ENCODE data around the gene ITGB3.

ITGB3 gene

DNA sequence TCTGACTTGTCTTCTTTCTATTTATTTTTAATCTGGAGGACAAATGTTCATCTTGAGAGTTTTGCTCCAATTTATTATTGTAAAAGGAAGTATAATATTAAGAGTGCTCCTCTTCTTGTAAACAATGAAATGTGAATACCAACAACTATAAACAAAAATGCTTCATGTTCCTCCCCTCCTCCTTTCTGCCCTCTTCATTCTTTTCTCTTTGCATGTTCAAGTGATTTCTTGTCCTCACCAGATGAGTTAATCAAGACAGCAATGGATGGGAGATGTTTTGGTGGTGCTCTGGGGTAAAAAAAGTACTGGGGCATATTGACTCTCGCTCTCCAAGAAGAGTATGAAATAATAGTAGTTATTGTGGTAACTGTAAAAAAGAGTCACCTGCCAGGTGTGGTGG, 24.3 kb downstream of the ITGB3 start:
- no peak overlapping the region for H3K27ac Mint-ChIP-seq
- ATAC-seq (replicated peaks) (no peak), DNase-seq (no peak)
- H3K27me3 Mint-ChIP-seq: peaks cover 20 to 21% of the 10 kb centered on the region in 2 donors
- peaks cover 0 to 5% of the 10 kb centered on the region in 2 donors for H3K4me1 Mint-ChIP-seq (ENCODE audit: low read depth in 2 of 2)
- no peaks in the 10 kb centered on the region for H3K9me3 Mint-ChIP-seq
- no peaks in the 10 kb centered on the region for H3K36me3 Mint-ChIP-seq (ENCODE audit: insufficient read depth)
- no peak overlapping the region for H3K4me3 Mint-ChIP-seq

DNA sequence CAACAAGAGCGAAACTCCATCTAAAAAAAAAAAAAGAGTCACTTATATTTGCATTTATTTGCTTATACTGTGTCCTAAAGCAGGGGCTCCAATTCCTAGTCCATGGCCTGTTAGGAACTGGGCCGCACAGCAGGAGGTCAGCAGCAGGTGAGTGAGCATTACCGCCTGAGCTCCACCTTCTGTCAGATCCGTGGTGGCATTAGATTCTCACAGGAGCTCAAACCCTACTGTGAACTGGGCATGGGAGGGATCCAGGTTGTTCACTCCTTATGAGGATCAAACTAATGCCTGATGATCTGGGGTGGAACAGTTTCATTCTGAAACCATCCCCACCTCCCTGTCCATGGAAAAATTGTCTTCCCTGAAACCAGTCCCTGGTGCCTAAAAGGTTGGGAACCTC, 24.9 kb downstream of the ITGB3 start:
- no peak for DNase-seq
- H3K36me3 Mint-ChIP-seq (ENCODE audit: insufficient read depth): no peaks in the 10 kb centered on the region

DNA sequence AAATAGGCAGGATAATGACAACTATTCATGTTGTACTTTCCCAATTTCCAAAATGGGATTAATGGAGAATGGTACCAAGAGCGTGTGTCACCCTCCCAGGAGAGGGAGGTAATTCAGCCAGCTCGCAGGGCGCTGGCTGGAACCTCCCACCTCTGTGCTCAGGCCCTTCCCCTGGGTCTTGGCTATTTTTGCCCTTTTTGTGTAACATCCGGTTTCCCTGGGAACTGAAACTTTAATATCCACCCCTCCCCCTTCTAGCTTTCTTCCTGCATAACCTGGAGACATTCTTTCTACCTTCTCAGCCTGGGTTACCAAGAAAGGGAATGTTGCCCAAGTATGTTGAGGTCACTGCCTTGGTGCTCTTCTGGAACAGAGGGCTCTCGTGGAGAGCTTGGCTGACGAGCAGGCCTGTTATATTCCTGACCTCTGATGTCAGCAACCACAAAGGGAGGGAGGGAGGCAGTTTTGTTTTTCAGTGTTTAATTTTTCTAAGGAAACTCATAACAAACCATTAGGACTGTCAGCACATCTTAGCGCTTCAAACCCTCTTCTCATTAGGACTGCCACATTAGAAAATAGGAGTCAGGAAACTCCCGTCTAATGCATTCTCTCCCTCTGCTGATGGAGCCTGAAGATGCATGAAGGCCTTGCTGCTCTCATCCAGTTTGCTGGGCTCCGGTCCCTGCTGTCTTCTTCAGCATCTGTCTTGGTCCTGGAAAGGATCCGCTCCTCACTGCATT, 25.6 kb downstream of the ITGB3 start:
- Mint-ChIP-seq H3K27me3 (peaks cover 15 to 25% of the 10 kb centered on the region in 2 donors), H3K4me1 (ENCODE audit: low read depth in 2 of 2) (peaks cover 0 to 5% of the 10 kb centered on the region in 2 donors), H3K9me3 (no peaks in the 10 kb centered on the region), H3K4me3 (no peak overlapping the region), H3K27ac (peak overlapping the region; percentile 29 to 65), H3K36me3 (ENCODE audit: insufficient read depth) (no peaks in the 10 kb centered on the region)
- ATAC-seq (replicated peaks) (no peak), DNase-seq (no peak)

More for the DNA sequence above, 24.9 kb downstream of the ITGB3 start:
- peaks cover 21 to 24% of the 10 kb centered on the region in 2 donors for H3K27me3 Mint-ChIP-seq
- no peaks in the 10 kb centered on the region for H3K9me3 Mint-ChIP-seq
- no peak overlapping the region for H3K4me3 Mint-ChIP-seq
- ATAC-seq (replicated peaks): no peak
- peak overlapping the region in 1 of 2 donors; percentile 65 for H3K27ac Mint-ChIP-seq
- peaks cover 0 to 5% of the 10 kb centered on the region in 2 donors for H3K4me1 Mint-ChIP-seq (ENCODE audit: low read depth in 2 of 2)

DNA sequence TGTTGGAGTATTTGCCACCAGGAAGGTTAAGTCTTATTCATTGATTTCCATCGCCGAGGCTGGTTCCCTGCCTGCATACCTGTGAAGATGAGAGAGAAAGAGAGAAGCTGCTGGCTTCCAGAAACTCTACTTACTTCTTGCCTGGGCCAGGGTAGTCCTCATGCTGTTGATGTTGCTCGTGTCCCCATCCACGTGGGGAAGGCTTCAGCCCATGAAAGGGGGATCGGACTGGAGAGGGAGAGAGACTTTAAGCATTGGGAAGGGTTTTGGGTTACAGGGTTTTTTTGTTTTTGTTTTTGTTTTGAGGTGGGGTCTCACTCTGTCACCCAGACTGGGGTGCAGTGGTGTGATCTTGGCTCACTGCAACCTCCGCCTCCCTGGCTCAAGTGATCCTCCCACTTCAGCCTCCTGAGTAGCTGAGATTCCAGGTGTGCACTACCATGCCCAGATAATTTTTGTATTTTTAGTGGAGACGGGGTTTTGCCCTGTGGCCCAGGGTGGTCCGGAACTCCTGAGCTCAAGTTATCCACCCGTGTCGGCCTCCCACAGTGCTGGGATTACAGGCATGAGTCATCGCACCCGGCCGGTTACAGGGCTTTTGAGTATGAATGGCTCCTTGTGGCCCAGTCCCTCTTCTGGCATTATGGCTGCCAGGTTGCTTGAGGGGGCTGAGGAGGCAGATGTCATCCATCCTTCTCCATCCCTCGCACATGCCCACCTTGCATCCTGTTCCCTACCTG, 26.6 kb downstream of the ITGB3 start:
- Mint-ChIP-seq H3K36me3 (ENCODE audit: insufficient read depth) (no peaks in the 10 kb centered on the region), H3K27me3 (peaks cover 4 to 20% of the 10 kb centered on the region in 2 donors), H3K4me3 (no peak overlapping the region), H3K4me1 (ENCODE audit: low read depth in 2 of 2) (peaks cover 0 to 5% of the 10 kb centered on the region in 2 donors), H3K9me3 (no peaks in the 10 kb centered on the region), H3K27ac (no peak overlapping the region)
- DNase-seq: no peak
- no peak for ATAC-seq (replicated peaks)

DNA sequence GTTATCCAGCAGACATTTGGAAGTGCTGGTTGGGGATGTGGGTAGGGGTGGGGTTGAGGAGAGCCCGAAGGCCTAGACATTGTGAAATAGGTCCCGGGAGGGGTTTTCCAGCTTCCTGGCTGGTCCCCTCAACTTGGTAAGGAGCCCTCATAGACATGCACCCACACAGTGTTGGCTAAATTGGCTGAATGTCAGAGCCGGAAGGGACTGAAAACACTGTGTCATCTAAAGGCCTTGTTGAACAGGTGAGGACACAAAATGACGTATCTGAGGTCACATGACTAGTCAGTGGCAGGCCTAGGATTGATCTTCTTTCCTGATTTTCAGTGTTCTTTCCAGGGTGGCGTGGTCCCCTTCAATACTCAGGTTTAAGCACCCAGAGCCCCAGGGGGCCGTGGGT, 27.6 kb downstream of the ITGB3 start:
- Mint-ChIP-seq H3K4me1 (ENCODE audit: low read depth in 2 of 2) (peaks cover 0 to 5% of the 10 kb centered on the region in 2 donors), H3K4me3 (no peak overlapping the region), H3K36me3 (ENCODE audit: insufficient read depth) (no peaks in the 10 kb centered on the region), H3K9me3 (no peaks in the 10 kb centered on the region), H3K27ac (peak overlapping the region in 1 of 2 donors; percentile 66), H3K27me3 (peaks cover 0 to 15% of the 10 kb centered on the region in 2 donors)
- DNase-seq (no peak), ATAC-seq (replicated peaks) (no peak)

DNA sequence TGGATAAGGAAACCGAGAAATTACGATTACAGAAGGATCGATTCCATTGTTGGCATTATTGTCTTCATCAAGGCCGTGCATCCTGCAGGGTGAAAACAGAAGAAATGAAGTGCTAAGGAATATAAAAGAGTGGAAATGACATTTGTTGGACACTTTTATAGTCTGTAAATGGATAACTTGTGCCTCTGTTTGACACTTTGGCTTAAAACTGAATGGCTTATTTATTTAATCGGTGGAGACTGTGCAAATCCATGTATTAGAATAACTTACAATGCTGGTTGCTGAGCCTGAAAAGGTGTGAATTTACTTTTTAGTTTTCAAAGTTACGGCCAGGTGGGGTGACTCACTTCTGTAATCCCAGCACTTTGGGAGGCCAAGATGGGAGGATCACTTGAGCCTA, 31.4 kb downstream of the ITGB3 start:
- DNase-seq: no peak
- Mint-ChIP-seq H3K4me3 (no peak overlapping the region), H3K36me3 (ENCODE audit: insufficient read depth) (no peaks in the 10 kb centered on the region), H3K9me3 (no peaks in the 10 kb centered on the region), H3K27me3 (peaks cover 5 to 15% of the 10 kb centered on the region in 2 donors), H3K4me1 (ENCODE audit: low read depth in 2 of 2) (no peaks in the 10 kb centered on the region), H3K27ac (no peak overlapping the region)
- ATAC-seq (replicated peaks): no peak

DNA sequence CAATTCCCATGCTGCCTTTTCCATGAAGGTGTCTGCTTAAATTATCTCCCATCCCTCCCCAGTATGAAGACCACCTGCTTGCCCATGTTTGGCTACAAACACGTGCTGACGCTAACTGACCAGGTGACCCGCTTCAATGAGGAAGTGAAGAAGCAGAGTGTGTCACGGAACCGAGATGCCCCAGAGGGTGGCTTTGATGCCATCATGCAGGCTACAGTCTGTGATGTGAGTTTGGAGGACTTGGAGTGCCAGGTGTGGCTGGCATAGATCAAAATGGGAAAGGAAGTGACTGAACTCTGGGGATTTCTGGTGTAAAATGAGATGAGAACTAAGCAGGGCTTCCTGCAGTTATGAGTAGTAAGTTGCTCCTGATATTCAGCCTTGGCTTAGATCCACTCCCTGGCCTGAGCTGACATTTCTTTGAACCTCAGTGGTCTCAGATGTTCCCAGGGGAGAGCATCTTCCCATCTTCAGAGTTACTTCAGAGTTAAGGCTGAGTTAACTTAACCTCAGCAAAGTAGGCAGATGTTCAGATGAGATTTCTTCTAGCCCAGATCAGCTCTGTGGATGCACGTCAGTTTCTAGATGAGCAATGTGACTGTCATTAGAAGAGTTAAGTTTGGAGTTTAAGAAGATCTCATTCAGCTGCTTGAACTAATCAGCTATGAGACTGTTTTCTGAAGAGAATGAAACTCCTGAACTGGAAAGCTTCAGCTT, 32.7 kb downstream of the ITGB3 start:
- H3K9me3 Mint-ChIP-seq: no peaks in the 10 kb centered on the region
- DNase-seq (no peak), ATAC-seq (replicated peaks) (no peak)
- H3K4me3 Mint-ChIP-seq: no peak overlapping the region
- no peaks in the 10 kb centered on the region for H3K36me3 Mint-ChIP-seq (ENCODE audit: insufficient read depth)
- no peak overlapping the region for H3K27ac Mint-ChIP-seq
- no peaks in the 10 kb centered on the region for H3K4me1 Mint-ChIP-seq (ENCODE audit: low read depth in 2 of 2)
- H3K27me3 Mint-ChIP-seq: peaks cover 14 to 15% of the 10 kb centered on the region in 2 donors

DNA sequence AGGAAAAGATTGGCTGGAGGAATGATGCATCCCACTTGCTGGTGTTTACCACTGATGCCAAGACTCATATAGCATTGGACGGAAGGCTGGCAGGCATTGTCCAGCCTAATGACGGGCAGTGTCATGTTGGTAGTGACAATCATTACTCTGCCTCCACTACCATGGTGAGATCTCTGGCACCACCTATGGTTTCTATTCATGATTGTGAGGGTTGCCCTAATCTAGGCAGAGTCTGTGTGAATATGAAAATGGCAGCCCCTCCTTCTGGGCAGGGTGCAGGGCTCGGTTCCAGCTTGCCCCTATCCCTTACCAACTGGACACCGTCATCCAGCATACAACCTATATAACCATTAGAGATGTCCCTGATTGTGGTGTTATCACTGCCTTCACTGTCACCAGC, 33.4 kb downstream of the ITGB3 start:
- H3K36me3 Mint-ChIP-seq (ENCODE audit: insufficient read depth): no peaks in the 10 kb centered on the region
- H3K4me3 Mint-ChIP-seq: no peak overlapping the region
- no peak overlapping the region for H3K27ac Mint-ChIP-seq
- H3K4me1 Mint-ChIP-seq (ENCODE audit: low read depth in 2 of 2): no peaks in the 10 kb centered on the region
- H3K9me3 Mint-ChIP-seq: no peaks in the 10 kb centered on the region
- ATAC-seq (replicated peaks) (no peak), DNase-seq (no peak)
- peaks cover 14 to 15% of the 10 kb centered on the region in 2 donors for H3K27me3 Mint-ChIP-seq

DNA sequence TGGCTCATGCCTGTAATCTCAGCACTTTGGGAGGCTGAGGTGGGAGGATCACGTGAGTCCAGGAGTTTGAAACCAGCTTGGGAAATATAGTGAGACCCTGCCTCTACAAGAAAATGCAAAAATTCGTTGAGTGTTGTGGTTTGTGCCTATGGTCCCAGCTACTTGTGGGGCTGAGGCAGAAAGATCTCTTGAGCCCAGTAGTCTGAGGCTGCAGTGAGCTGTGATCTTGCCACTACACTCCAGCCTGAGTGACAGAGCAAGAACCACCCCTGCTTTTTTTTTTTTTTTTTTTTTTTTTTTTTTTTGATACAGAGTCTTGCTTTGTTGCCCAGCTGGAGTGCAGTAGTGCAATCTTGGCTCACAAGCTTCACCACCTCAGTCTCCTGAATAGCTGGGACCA, 34.0 kb downstream of the ITGB3 start:
- ATAC-seq (replicated peaks): no peak
- Mint-ChIP-seq H3K27ac (no peak overlapping the region), H3K4me3 (no peak overlapping the region), H3K27me3 (peaks cover 14 to 15% of the 10 kb centered on the region in 2 donors), H3K36me3 (ENCODE audit: insufficient read depth) (no peaks in the 10 kb centered on the region), H3K4me1 (ENCODE audit: low read depth in 2 of 2) (no peaks in the 10 kb centered on the region), H3K9me3 (no peaks in the 10 kb centered on the region)
- DNase-seq: no peak

DNA sequence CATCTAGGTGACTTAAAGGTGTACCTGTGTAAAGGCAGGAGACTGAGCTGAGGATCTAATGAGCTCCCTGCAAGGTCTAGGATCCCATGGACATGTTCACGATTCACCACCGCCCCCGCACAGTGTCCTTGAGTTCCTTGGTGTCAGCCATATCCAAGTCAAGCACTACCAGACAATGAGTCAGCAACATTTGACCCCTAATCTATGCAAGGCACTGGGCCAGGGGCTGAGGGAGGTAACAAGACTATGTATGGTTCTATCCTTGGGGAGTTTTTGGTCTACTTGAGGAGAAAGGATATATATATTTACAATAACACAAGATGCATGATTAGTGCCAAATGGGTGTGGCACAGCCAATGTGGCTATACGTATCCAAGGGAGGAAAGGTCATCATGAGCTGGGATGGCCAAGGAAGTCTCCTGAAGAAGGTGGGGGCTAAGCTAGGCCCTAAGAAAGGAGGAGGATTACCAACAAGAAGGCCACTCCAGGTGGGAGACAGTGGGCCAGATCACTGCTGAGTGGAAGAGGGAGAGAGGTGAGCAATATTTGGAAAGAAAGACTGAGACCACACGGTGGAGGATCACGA, 35.0 kb downstream of the ITGB3 start:
- H3K4me1 Mint-ChIP-seq (ENCODE audit: low read depth in 2 of 2): no peaks in the 10 kb centered on the region
- H3K27me3 Mint-ChIP-seq: peaks cover 10 to 14% of the 10 kb centered on the region in 2 donors
- no peak overlapping the region for H3K4me3 Mint-ChIP-seq
- H3K27ac Mint-ChIP-seq: no peak overlapping the region
- DNase-seq (no peak), ATAC-seq (replicated peaks) (no peak)
- H3K36me3 Mint-ChIP-seq (ENCODE audit: insufficient read depth): no peaks in the 10 kb centered on the region
- H3K9me3 Mint-ChIP-seq: no peaks in the 10 kb centered on the region

DNA sequence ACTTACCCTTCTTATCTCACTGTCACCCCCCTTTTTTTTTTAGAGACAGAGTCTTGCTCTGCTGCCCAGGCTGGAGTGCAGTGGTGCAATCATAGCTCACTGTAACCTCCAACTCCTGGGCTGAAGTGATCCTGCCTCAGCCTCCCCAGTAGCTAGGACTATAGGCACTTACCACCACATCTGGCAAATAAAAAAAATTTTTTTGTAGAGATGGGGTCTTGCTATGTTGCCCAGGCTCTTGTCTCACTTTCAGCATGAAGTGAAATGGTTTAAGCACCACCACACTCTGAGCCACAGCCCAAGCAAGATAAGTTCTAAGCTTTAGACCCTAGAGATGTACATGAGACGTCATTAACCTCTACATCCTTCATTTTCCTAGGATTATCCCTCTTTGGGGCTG, 35.7 kb downstream of the ITGB3 start:
- no peaks in the 10 kb centered on the region for H3K36me3 Mint-ChIP-seq (ENCODE audit: insufficient read depth)
- ATAC-seq (replicated peaks): no peak
- H3K9me3 Mint-ChIP-seq: no peaks in the 10 kb centered on the region
- DNase-seq: no peak
- H3K27me3 Mint-ChIP-seq: peaks cover 5 to 16% of the 10 kb centered on the region in 2 donors
- H3K4me3 Mint-ChIP-seq: no peak overlapping the region
- H3K4me1 Mint-ChIP-seq (ENCODE audit: low read depth in 2 of 2): no peaks in the 10 kb centered on the region
- no peak overlapping the region for H3K27ac Mint-ChIP-seq

DNA sequence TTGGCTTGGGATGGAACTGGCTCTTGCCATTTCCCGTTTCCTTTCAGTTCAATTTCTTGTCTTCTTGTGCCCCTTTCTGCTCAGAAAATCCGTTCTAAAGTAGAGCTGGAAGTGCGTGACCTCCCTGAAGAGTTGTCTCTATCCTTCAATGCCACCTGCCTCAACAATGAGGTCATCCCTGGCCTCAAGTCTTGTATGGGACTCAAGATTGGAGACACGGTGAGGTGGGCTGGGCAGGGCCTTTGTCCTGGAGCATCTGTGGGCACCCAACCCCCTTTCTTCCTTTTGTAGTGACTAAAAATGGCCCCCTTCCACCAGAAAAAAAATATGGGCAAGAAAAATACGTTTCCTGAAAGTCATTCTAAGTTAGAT, 37.2 kb downstream of the ITGB3 start:
- Mint-ChIP-seq H3K36me3 (ENCODE audit: insufficient read depth) (no peaks in the 10 kb centered on the region), H3K27ac (no peak overlapping the region), H3K27me3 (peaks cover 10 to 24% of the 10 kb centered on the region in 2 donors), H3K9me3 (no peaks in the 10 kb centered on the region), H3K4me3 (no peak overlapping the region), H3K4me1 (ENCODE audit: low read depth in 2 of 2) (no peaks in the 10 kb centered on the region)
- no peak for ATAC-seq (replicated peaks)
- no peak for DNase-seq

DNA sequence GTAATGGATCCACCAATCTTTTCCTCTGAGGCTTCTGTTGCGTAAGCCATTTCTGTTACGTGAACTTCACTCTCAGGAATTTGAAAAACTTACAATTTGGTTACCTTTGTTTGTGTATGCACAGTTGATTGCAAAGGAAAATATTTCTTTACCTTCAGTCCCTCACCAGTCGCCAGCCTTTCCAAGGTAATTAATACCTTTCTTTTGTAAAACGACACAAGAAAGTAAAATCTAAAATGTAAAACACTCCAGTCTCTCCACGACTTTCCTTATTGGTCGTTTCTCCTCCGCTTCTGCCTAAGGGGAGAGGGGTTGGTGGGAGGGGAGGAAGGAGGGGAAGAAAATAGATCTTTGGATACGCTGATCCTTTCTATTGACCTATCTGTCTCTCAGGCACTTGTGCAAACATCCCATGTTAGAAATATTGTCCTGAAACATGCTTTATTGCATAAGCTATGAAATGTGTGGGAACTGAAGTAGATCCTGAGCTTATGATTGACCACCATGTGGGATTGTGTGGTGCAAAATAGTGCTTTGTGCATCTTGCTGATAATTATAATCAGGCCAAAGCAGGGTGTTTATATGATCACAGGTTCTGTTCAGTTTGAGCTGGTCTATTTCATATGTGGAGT, 37.7 kb downstream of the ITGB3 start:
- Mint-ChIP-seq H3K27me3 (peaks cover 10 to 24% of the 10 kb centered on the region in 2 donors), H3K4me1 (ENCODE audit: low read depth in 2 of 2) (no peaks in the 10 kb centered on the region), H3K36me3 (ENCODE audit: insufficient read depth) (no peaks in the 10 kb centered on the region), H3K4me3 (no peak overlapping the region), H3K9me3 (no peaks in the 10 kb centered on the region), H3K27ac (no peak overlapping the region)
- no peak for ATAC-seq (replicated peaks)
- DNase-seq: no peak
